HG02943 (cell line): ENCODE results near the gene CAPZB.

Experiments used
- ATAC-seq: cut with Tn5 transposase; IDR thresholded peaks from one replicate; pipeline ENCODE4 v1.9.1; 2021; ENCODE audit warnings: mild to moderate bottlenecking, low read depth, moderate library complexity; ENCODE audit not compliant: unreplicated experiment

Gene CAPZB

GRCh38 chr1:19433719-19433998, 51.7 kb downstream of the CAPZB start:
- ATAC-seq = no peak

GRCh38 chr1:19432943-19433718, 52.2 kb downstream of the CAPZB start:
- ATAC-seq = no peak

- ATAC-seq = no peak
Measured at GRCh38 chr1:19430121-19431068, 54.9 kb downstream of the CAPZB start.

- ATAC-seq = no peak
Measured at GRCh38 chr1:19429611-19430010, 55.7 kb downstream of the CAPZB start.

GRCh38 chr1:19427087-19427781, 58.1 kb downstream of the CAPZB start:
- ATAC-seq = no peak

GRCh38 chr1:19426294-19427086, 58.8 kb downstream of the CAPZB start:
- ATAC-seq = no peak

- ATAC-seq = no peak
Measured at GRCh38 chr1:19425646-19426239, 59.6 kb downstream of the CAPZB start.

- no peak for ATAC-seq
Measured at GRCh38 chr1:19424651-19425570, 60.4 kb downstream of the CAPZB start.

- no peak for ATAC-seq
Measured at GRCh38 chr1:19423130-19423529, 62.2 kb downstream of the CAPZB start.

- no peak for ATAC-seq
Measured at GRCh38 chr1:19421365-19421764, 64.0 kb downstream of the CAPZB start.

GRCh38 chr1:19420606-19421005, 64.7 kb downstream of the CAPZB start:
- no peak for ATAC-seq

- no peak for ATAC-seq
Measured at GRCh38 chr1:19419691-19420090, 65.6 kb downstream of the CAPZB start.

GRCh38 chr1:19418503-19418971, 66.8 kb downstream of the CAPZB start:
- no peak for ATAC-seq

- no peak for ATAC-seq
Measured at GRCh38 chr1:19416921-19417470, 68.3 kb downstream of the CAPZB start.

GRCh38 chr1:19416145-19416544, 69.2 kb downstream of the CAPZB start:
- ATAC-seq = no peak

- no peak for ATAC-seq
Measured at GRCh38 chr1:19414515-19415121, 70.7 kb downstream of the CAPZB start.

GRCh38 chr1:19413999-19414398, 71.3 kb downstream of the CAPZB start:
- ATAC-seq = no peak

- ATAC-seq = no peak
Measured at GRCh38 chr1:19412654-19413053, 72.7 kb downstream of the CAPZB start.
